CD4-positive, alpha-beta T cell treated with Interleukin-15 for 4 hours (primary cell): Measurements from ENCODE around the gene UBE2L6.
"Not testable (repeated sequence)": the region's sequence is repeated elsewhere in the genome, so short reads cannot be mapped to it uniquely, and the experiment has no call there.

ENCODE experiments used
- DNase-seq: peaks from one replicate; pipeline ENCODE4 v3.0.0-alpha.2; 2020; ENCODE audit warnings: low spot score

UBE2L6 gene

DNA sequence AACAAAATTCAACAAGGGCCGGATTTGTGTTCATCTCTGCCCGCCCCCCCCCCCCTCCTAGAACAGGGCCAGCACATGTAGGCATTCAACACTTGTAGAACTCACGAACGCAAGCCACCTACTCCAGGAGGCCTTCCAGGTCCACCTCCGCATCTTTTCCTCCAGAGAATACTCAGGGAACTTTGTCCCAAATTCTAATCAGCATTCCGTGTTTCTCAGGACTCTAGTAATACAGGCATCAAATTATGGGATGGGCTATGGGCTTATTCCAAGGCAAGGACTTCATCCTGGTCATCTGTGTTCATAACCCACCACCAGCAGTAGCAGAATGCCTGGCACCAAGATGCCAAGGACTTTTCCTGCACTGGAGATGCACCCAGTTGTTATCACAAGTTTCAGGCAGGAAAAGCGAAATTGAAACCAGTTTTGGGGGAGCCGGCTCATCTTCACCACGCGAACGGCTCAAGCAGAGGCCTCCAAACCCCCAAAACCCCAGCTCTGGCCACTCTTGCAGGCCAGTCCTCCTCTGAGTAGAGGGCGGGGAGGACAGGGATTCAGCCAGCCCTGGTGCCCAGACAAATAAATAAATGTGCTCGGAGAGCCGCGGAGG, 462 bp downstream of the UBE2L6 start:
- peak; percentile 25 for DNase-seq

DNA sequence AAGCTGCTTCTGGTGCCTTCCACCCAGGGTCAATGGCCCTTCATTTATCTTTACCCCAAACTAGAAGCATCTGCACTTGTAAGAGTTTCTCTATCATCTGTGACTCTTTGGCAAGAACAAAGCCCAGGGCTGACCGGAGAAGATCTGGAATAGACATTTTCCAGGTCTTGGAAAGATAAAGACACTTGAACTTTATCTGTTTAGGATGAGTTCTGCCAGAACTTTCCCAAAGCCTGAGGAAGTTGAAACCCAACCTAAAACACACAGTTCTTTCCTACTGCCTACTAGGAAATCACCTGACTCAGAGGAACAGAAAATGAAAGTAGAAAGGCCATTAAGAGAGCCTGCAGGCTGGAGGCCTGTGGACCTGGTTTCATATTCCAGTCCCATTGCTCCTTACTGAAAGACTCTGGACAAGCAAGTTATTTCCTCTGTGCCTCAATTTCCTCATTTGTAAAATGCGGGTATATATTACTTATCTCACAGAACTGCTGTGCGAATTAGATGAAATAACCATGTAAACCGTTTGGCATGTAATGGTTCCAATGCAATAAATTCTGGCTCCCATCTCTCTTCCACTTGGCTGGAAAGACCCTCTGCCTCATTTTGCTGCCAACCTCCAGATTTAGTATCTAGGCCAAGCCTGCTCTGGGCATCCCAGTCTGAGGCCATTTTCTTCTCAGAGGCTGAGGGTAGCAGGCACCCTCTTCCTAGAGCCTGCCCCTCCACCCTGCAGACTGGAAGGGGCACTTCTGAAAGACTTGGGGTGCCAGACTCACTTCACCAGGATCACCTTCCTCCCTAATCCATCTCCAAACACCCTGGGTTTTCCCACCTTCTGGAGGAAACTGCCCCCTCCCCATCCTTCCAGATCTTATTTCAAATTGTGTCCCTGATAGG, 1.2 kb downstream of the UBE2L6 start:
- peak; percentile 57 for DNase-seq

DNA sequence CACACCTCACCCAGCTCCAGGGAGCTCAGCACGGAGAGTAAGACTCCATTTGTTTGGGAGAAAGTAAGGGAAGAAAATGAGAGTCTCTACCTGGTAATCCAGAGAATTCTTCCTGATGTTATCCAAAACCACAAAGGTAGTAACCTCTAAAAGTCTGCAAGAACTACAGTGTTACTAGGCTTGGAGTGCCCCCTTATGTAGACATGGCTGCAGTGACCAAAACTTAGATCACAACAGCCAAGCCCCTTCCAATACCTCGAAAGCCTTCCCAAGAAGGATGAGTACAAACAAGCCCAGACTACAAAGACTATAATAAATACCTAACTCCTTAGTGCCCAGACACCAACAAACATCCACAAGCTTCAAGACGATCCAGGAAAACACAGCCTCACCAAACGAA, 4.9 kb downstream of the UBE2L6 start:
- no peak for DNase-seq

DNA sequence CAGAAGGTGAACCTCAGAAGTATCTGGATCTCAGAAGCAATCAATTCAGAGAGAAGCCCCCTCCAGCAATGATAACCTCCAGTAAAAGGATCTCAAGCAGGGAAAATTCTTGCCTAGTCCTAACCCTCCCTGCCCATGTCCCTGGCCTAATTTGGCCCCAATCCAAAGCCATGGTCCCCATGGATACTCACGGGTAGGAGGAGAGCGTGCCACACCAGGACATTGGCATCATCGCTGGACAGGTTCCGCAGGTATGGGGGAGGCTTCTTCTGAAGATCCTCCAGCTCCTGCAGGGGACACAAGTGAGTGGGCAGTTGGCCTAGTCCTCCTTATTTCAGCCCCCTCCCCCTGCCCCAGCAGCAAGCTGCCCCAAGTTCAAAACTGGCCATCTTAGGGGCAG, 7.3 kb downstream of the UBE2L6 start:
- DNase-seq, result no peak

DNA sequence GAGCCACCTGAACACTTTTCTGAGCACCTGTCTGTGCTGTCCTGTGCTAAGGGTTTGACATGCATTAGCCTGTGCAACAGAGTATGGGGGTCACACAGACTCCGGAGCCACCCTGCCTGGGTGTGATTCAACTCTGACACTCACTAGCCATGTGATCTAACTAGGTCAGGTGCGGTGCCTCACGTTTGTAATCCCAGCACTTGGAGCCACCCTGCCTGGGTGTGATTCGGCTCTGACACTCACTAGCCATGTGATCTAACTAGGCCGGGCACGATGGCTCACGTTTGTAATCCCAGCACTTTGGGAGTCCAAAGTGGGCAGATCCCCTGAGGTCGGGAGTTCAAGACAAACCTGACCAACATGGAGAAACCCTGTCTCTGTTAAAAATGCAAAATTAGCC, 11.4 kb downstream of the UBE2L6 start:
- DNase-seq, result no peak

DNA sequence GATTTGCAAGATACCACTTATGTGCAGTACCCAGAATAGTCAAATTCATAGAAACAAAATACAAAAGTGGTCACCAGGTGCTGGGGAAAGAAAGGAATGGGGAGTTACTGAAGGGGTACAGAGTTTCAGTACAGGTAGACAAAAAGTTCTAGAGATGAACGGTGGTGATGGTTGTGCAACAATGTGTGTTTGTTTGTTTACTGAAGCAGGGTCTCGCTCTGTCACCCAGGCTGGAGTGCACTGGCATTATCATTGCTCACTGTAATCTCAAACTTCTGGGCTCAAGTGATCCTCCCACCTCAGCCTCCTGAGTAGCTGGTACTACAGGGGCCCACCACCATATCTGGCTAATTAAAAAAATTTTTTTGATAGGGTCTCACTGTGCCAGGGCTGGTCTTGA, 12.1 kb downstream of the UBE2L6 start:
- DNase-seq, result no peak

DNA sequence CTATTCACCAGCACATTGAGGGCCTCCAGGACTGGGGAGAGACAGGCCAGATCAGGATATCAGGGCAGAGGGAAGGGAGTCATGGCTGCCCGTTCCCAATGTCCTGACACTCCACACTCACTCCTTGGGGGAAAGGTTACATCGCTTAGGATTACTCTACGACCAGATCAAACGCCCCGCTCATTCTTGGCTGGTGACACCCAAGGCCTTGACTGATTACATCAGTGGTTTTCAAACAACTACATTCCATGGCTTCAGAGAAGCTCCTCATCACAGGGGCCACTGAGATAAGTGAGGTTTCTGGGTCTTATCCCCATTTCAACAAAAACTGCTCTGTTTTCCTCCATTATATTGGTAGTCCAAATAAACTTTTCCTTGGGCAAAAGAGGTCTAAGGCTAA, 15.0 kb downstream of the UBE2L6 start:
- DNase-seq, result no peak

DNA sequence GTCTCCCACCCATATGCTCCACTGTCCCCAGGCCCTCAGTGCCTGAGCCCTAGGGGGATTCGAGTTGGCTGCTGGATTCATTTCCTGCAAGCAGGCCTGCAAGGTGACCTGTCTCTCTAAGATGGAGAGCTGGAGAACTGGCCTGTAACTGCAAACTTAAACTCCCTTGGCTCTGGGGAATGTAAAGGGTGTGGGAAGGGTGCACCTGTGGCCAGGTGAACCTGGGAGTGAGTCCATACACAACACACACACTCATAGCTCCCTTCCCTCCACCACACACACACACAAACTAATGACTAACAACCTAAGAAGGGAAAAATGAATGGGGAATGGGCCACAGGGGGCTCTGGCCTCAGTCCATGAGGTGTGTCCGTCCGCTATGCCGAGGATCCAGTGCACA, 15.5 kb downstream of the UBE2L6 start:
- DNase-seq, result no peak

DNA sequence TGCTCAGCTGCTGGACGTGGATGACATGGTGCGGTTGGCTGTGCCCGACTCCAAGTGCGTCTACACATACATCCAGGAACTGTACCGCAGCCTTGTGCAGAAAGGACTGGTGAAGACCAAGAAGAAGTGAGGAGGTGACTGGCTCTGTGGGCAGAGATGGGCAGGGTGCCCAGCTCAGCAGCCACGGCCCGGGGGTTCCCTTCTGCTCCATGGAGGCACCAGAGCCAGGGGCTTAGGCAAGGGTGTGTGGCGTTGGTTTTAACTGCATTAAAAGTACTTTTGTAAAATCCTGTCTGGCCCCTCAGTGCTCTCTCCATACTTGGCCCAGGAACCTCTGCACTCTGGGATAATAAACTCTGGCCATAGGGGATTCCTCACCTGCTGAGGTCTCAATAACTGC, 17.5 kb downstream of the UBE2L6 start:
- DNase-seq, result no peak

DNA sequence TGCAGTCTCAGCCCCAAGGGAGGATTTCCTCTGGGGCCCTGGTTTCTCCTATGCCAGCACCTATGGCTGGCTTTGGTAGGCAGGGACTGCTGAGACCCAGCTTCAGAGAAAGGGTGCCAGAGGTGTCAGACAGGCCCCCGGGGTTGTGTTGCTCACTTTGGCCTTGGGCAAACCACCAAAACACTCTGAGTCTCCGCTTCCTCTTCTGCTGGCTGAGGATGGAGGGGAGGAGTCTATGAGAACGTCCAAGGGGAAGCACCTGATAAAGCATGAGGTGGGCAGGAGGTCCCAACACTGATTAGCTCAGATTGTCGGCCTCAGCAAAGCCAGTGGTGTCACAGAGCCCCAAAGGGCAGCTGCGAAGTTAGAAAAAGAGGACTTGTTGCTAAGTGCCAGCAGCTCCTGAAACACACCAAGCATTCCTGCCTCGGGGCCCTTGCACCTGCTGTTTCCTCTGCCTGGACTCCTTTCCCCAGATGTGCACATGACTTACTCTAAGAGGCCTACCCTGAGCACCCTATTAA, 19.6 kb downstream of the UBE2L6 start:
- peak; percentile 23 for DNase-seq

DNA sequence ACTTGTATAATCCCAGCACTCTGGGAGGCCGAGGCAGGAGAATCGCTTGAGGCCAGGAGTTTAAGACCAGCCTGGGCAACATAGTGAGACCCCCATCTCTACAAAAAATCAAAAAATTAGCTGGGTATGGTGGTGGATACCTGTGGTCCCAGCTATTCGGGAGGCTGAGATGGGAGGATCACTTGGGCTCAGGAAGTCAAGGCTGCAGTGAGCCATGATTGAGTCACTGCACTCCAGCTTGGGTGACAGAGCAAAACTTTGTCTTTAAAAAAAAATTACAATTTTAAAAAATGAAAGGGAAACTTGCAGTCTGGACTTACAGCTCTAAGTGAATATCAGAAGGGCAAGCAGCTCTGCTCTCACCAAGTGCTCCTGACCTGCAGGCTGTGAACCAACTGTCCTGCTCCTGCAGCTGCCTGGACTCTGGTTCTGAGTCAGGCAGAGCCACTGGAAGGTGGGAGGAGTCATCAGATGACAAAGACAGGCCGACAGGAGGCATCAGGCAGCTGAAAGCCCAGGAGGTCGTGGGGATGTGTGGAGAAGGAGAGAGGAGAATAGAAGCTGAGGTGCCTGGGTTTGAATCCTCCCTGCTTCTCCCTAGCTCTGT, 20.5 kb downstream of the UBE2L6 start:
- no peak for DNase-seq

DNA sequence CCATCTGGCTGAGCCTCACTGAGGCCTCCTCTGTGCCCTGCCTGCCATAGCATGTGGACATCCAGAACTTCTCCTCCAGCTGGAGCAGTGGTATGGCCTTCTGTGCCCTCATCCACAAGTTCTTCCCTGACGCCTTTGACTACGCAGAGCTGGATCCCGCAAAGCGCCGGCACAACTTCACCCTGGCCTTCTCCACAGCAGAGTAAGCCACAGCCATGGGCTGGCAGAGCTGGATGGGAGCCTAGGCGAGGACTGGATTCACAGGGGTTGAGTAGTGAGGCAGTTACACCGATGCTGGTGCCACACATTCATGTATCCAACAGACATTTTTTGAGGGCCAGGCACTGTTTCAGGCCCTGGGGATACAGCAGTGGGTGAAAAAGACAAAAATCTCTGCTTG, 21.0 kb downstream of the UBE2L6 start:
- no peak for DNase-seq

DNA sequence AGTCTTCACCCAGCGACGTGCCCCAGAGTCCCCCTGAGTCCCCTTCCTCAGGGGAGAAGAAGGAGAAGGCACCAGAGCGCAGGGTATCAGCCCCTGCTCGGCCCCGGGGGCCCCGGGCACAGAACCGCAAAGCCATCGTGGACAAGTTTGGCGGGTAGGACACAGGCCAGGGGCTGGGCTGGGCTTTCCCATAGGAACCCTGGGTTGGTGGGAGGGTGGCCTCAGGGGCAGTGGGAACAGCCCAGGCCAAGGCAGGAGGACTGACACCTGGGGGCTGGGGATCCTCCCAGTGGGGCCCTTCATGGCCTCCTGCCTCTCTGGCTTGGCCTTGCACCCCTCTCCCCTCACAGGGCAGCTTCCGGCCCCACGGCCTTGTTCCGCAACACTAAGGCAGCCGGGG, 21.6 kb downstream of the UBE2L6 start:
- no peak for DNase-seq

DNA sequence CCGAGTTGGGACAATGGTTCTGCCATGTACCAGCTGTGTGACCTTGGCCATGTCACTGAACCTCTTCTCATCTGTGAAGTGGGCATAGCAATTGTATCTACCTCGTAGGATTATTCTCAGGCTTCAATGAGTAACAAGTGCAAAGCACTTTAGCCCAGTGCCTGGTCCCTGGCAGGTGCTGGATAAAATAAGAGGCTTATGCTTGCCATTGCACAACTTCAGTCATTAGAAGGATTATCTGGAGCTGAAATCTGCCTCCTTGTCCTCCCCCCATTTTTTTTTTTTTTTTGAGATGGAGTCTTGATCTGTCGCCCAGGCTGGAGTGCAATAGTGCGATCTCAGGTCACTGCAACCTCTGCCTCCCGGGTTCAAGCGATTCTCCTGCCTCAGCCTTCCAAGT, 22.9 kb downstream of the UBE2L6 start:
- DNase-seq, result no peak

DNA sequence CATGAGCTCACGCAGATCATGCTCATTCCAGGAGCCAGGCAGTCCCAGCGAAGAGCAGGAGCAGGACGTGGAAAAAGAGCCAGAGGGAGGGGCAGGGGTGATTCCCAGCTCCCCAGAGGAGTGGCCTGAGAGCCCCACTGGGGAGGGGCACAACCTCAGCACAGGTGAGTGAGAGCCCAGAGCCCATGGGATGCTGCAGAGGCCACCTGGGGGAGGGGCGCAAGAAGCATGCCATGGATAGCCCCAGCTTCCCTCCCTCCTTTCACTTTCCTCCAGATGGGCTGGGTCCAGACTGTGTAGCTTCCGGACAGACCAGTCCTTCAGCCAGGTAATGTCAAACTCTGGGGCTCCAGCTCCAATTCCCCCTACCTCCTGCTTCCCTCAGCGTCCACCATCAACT, 23.9 kb downstream of the UBE2L6 start:
- no peak for DNase-seq

DNA sequence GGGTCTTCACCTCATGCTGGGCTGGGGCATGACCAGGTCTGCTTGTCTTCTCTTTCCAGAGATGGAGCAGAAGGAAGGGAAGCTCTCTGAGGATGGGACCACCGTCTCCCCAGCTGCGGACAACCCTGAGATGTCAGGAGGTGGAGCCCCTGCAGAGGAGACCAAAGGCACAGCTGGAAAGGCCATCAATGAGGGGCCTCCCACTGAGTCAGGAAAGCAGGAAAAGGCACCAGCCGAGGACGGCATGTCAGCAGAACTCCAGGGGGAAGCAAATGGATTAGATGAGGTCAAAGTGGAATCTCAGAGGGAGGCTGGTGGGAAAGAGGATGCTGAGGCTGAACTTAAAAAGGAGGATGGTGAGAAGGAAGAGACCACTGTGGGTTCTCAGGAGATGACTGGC, 24.9 kb downstream of the UBE2L6 start:
- DNase-seq, result no peak

DNA sequence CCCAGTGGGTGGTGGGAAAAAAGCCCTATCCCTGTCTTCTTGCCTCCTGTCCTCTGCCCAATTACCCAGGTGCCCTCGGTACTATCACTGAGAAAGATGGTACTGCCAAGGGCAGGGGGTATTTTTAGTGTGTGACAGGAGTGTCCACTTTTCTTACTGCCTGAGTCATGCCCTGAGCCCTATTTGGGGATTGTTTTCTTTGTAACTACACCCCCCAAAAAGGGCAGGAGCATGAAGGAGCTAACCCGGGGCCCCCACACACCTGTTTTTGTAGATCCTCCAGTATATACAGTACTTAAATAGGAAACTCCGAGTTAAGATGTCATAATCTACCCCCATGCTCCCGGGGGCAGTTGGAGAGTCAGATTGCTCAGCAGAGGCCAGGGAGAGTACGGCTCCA, 26.3 kb downstream of the UBE2L6 start:
- no peak for DNase-seq

DNA sequence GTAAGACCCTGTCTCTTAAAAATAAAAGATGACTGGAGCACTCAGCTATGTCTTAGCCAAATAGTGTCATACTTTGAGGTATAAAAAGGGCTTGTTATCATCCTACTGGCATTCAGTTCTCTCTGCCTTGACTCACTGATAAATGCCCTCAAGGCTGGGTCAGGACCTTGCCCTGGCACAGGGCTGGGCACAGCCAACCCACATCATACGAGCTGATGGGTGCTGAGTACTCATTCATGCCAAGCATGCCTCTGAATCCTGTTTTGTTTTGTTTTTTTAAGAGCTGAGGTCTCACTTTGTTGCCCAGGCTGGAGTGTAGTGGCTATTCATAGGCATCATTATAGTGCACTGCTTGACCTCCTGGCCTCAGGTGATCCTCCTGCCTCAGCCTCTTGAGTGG, 28.1 kb downstream of the UBE2L6 start:
- DNase-seq, result no peak

DNA sequence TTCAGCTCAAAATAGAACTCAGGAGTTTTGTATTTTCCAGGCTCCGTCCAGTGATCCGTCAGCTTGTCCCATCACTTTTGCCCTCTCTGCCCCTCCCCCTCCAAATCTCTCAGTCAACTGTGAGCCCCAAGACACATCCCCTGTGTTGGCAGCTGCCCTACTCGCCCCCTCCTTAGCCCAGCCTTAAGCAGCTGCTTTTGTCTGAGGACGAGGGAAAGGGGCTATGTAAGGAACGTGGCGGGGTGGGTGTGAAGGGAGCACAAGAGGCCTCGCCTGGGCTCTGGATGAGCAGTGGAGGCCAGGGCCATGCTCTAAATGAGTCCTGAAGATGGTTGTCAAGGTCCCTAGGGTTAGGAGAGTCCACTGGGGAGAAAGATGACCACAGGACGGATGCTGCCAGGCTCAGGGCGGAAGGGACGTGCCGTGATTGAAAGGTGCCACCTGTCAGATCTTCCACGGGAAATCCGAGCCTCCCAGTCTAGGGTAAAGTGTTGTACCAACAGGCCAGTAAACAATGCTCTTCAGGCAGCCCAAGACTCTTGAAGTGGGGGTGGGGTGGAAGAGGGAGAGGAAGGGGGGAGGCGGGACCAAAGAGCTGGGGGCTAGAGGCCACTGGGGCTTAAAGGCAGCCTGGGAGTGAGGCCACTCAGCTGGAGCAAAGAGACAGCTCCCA, 30.4 kb downstream of the UBE2L6 start, which contains the start of gene SMTNL1:
Gene SMTNL1, plus strand, starts transcription at position 649 of the 673 bp plus-strand sequence. CDS start 5,048 bp downstream, outside the sequence.
- DNase-seq, result no peak

DNA sequence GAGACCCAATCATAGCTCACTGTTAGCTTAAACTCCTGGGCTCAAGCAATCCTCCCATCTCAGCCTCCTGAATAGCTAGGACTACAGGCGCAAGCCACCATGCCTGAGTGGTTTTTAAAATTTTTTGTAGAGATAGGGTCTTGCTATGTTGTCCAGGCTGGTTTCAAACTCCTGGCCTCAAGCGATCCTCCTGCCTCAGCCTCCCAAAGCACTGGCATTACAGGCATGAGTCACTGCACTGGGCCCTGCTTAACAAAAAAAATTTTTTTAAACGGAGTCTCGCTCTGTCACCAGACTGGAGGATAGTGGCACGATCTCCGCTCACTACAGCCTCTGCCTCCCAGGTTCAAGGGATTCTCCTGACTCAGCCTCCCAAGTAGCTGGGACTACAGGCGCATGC, 33.0 kb downstream of the UBE2L6 start:
- not testable (repeated sequence) for DNase-seq

DNA sequence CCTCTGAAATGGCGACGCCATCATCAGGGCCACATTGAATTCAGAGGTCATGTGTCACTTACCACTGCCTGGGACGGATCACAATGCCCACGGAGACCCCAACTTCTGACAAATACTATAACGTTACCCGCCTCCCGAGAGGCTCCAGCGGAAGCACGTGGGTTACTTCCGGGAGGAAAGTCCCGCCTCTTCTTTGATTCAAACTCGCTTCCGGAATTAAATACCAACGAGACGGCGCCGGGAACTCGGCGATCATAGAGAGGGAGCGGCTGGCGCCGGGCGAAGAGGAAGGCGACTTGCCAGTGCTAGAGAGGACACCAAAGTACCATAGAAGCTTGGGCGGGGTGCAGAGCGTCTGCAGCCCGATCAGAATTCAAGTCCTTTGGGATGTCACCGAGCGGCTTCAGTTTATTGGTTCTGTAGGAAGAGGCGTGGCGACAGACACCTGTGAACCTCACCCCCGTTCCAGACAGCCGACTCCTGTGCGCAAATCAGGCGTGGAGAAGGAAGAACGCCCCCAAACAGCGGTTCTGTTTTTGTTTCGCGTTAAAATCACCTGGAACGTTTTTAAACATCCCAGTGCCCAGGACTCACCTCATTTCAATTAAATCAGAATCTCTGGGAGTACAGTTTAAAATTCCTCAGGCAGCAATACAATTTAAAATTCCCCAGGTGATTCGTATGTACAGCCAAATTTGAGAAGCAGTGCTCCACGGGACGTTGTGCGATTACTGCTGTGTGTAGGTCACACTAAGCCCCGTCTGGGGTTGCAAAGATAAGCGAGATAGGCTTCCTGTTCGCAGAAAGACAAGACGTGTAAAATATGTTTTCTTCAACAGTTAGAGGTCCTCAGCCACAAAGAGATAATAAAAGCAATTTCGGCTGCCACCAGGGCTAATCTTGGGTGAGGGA, 36.6 kb downstream of the UBE2L6 start, which contains the start of gene TIMM10:
Gene TIMM10, minus strand, starts transcription at position 159 of the 912 bp plus-strand sequence. CDS start 565 bp downstream, outside the sequence.
- peak; percentile 96 for DNase-seq
